GM21529 (cell line): ENCODE measurements around the gene GNB1.

Experiments used
- ATAC-seq: cut with Tn5 transposase; IDR thresholded peaks from one replicate; pipeline ENCODE4 v1.9.1; 2021; ENCODE audit not compliant: unreplicated experiment

The GNB1 gene

DNA sequence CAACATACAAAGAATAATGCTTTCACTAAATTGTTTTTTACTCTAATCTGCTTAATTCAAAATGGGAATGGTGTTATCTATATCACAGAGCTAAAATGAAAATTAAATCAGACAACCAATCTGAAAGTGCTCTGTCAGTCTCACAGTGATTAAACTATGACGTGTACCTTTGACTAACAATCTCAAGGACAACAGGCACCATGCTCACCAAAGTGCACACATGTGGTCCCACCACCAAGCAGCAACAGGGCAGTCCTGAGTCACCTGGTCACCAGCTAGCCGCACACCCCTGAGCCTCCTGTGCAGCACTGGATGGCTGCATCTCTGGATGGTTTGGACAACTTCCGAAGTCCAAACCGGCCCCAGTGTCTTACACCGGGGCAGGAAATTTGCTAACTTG is 58.1 kb downstream of the GNB1 start:
- no peak for ATAC-seq

DNA sequence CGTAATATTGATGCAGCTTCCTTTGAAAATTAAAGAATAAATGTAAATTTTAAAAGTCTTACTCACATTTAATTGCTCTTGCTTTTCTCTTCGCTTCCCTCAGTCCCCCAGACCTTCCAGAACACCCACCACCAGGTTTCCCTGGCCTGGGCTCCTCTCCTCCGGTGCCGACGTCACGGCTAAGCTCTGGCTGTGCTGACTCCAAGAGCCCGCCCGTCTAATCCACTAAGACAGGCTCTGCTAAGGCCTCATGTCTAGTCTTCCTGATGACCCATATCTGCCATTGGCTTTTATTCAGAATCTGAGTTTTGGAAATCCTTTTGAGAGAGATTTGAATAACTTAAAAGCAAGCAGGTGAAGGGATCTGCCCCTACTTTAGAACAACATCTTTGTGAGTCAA is 58.7 kb downstream of the GNB1 start:
- no peak for ATAC-seq

DNA sequence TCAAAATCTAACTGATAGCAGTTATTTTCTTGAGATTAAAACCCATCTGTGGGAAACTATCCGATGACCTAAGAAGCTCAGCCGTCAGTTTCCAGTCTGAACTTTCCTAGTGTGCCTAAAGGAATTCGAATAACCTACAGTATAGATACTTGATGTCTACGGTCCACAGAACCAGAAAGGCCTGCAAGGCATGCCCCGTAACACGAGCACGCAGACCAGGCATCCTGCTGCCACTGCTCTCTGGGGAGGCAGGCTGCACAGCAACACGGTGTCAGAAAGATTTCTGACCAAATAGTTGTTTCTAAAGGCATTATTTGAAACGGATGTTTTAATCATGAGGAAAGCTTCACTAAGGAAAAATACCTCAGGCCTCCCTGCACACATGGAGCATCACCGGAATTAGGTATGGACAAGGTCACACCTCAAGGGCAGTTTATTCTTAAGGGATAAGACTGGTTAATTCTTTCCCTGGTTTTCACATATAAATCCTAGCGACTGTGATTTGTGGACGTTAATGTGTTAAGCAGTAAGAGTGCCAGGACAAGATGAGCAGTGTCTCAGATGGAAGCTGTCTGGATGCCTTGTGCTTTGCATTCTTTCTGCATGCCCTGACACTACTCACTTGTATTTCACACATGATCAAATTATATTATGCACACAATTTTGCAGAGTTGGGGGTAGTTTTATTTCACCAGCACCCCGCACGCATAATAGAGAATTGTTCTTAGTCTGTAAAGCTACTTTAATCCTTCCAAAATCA is 63.6 kb downstream of the GNB1 start:
- ATAC-seq = no peak

DNA sequence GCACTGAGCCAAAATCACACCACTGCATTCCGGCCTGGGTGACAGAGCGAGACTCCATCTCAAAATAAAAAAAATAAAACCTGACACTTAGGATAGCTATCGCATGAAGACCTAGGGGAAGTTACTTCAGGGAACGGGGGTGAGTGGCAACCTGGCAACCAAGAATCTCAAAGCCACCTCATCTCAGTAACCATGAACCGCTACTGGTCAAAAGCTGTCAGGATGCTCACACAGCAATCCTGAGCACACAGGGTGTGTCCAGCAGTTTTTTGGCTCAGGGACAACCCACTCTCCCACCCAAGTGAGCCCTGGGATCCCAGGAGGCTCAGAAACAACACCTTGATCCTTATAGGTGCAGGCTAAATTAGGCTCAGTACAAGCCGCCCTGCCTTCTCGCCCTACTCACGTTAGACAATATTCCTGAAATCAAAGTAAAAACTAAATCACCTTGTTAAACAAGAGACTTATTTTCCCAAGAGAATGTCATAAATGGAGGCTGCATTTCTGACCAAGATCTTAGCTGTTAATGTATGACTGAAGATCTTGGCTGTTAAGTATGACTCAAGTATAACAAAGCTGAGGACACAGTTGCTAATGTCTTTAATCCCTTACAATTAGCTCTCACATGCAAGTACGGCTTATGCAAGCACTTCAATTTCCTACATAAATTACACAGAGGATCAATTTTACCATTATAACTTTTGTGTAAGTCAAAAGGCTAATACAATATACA is 64.4 kb downstream of the GNB1 start:
- no peak for ATAC-seq

DNA sequence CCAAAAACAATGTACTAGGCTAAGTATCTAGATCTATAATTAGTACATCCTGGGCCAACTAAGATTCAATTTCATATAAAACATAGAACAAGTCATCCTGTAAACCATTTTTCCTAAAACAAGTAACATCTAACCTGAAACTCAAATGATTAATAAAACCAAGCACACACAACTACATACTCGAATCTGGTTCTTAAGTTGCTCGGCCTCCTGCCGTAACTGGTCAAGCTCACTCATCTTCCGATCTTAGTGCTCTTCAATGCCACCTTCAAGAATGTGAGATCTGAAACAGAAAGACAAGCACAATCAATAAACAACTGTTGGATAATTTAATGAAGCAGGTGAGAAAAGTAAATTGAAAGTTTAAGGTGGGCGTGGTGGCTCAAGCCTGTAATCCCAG is 65.7 kb downstream of the GNB1 start:
- no peak for ATAC-seq

DNA sequence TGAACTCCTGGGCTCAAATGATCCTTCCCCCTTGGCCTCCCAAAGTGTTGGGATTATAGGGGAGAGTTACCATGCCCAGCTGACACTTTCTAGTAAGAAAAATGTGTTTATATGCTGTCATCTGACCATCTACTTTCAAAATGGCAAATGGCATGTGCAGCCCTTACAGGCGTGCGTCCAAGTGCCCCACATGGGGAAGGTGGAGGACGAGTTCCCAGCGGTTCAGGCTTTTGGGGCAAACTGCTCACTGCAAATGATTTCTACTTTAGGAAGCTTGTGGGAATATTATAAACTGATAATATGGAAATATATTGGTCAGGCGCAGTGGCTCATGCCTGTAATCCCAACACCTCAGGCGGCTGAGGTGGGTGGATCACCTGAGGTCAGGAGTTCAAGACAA is 71.1 kb downstream of the GNB1 start:
- no peak for ATAC-seq

DNA sequence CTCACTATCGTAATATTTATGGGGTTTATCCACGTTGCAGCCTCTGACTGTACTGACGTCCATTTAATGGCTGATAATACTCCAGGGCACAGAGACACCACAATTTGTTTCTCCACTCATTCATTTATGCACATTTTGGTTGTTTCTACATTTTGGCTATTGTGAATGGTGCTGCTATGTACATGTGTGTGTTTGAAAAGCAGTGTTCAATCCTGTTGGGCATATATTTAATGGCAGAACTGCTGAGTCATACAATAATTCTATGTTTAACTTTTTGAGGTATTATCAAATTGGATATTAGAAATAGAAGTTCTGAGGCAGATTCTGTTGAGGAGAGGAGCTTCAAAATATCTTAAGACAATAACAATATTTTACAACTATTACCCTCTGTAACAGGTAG is 73.7 kb downstream of the GNB1 start:
- ATAC-seq = no peak

DNA sequence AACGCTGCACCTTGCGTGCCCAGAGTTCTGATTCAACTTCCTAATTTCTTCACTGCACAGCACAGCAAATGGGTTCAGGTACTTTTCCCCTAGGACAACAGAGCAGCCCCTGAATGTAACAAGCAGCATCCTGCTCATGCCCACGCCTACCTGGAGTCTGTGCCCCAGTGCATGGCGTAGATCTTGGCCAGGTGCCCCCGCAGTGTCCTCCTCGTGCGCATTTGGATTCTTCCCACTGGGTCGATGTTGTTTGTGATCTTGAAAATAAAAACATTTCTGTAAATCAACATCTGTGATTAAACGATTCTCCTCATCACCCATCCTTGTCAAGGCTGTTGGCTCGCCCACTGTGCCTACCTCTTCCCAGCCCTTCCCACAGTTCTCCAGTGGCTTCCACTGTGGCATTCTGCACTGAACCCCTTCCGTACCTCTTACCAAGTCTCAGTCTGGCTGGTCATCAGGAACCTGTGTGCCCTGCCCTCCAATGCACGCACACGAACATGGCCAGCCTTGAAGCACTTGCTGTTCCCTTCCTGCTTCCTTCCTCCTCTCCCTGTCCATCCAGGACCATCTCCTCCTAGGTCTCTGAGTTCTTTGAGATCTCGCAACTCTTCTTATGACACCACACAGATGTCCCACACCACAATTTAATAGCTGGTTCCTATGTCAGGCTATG is 75.1 kb downstream of the GNB1 start:
- ATAC-seq = no peak

DNA sequence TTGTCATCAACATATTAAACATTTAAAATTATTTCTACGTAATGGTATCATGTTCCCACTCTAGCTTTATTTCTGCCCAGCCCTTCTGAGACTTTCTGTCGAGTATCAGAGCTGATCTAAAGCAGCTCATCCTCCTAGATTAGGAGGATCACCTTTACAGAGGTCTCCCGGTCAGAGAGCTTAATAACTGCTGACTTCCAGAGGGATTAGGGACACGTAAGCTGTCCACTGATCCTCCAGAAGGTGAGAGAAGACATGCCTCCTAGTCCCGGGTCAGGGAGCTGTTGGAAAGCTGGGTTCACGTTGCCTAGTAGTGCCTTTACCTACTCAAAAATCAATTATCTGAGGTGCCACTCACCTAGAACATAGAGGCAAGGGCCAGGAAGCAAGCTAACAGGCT is 81.4 kb downstream of the GNB1 start:
- no peak for ATAC-seq

DNA sequence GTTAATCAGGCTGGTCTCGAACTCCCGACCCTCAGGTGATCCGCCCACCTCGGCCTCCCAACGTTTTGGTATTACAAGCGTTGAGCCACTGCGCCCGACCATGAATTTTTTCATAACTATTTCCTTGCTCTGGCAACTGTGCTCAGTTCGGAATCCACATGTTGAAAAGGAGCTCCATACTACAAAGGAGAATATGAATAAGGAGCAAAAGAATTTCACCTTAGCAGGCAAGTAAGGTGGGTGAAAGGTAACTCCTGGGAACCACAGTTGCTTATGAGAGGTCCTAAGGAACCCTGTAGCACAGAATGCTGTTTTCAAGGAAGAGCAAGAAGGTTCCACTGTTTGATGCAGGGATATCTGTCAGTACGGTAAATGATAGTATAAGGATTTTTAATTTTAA is 82.7 kb downstream of the GNB1 start:
- no peak for ATAC-seq

DNA sequence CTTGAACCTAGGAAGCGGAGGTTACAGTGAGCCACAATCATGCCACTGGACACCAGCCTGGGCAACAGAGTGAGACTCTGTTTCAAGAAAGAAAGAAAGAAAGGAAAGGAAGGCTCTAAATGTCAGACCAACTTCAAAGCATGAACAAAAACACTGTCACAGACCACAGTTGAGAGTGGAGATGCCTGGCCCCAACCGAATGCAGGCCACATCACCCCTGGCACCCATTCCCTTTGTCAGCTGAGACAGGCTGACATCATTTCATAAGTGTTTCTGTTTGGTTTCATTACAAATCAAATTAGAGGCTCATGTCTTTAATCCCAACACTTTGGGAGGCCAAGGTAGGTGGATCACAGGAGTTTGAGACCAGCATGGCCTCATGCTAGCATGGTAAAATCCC is 84.0 kb downstream of the GNB1 start:
- no peak for ATAC-seq

DNA sequence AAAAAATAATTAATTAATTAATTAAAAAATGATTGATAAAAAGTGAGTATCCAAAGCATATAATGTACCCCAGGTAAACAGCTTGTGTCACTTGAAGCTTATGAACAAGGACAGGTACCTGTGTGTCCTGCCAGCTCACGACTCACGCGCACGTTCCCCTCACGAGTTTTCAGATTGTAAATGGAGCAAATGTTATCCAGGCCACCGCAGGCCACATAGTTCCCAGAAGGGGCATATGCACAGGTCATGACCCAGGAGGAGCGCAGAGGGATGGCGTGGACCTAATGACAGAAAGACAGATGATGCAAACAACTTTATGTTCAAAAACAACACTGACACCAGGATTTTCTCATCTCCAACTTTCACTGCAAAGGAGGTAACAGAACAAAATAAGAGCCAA is 86.6 kb downstream of the GNB1 start:
- no peak for ATAC-seq

DNA sequence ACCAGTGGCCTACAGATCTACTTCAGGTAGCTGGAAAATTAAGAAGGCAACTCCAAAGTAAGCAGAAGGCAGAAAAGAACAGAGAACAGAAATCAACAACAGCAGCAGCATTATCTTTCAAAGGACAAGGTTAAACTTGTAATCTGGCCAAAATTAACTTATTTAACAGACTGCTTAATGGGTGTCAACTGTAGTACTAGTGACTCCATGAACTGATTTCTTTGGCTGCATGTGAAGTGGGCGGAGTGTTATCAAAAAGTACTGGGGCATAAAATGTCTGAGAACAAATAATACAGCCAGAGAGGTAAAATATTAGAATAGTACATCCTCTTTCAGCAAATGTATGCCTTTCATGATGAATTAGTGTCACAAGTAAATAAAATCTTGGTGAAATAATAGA is 88.0 kb downstream of the GNB1 start:
- ATAC-seq = no peak

DNA sequence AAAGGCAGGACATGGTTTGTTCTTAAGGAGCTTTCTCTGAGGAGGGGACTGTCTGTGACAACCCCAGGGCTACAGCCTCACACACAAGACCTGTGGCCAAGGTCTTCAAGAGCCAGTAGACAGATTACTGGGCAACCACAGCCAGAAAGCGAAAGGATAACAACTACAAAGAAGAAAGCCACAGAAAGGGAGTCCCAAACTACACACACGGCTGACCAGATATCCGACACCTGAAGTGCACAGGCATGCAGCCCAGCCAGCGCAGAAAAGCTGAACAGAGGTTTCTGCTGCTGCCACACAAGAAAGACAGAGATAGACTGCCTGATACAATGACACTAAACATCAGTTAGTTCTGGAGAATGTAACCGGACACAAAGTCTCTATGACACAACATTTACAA is 91.2 kb downstream of the GNB1 start:
- ATAC-seq = peak; percentile 80

DNA sequence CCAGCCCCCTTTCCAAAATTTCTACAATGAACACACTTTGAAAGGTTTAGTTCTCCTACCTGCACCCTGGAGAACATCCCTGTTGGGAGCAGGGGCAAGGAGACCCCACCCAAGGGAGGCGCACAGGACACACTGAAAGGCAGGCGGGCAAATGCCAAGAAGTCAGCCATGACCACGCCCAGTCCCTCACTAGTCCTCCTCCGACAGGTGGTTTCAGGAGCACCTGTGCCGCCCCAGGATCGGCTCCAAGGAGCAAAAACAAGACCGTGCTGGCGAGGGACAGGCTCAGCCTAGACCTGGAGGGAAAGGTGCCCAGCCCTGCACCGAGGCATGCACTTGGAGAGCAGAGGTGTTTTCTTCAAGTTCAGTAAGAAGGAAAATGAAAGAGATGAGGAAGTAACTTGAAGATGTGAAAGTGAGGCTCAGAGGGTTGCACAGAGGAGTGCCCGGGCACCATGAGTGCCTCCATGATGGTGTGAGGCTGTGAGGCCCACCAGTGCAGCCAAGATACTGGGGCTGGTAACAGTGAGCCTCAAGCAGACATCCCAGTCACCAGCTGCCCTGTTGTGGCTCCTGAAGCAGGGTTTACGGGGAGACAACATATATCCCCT is 93.1 kb downstream of the GNB1 start:
- ATAC-seq = no peak

DNA sequence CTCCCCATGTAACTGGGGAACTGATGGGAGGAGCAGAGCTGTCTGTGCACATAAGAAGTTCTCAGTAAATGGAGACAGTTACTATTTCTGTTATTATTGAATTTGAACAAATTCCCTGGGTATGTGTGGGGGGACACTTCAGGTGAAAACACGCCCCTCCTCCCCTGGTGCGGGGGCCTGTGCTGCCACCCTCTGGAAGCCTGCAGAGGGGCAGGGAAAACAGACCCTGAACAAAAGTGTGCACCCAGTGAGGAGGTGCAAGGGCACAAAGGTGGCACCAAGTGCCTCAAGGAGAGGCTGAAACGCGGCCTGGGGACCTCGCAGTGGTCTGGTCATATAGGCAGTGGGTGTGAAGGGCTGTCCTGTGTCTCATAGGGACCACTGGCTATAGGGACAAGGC is 94.4 kb downstream of the GNB1 start:
- ATAC-seq = no peak

DNA sequence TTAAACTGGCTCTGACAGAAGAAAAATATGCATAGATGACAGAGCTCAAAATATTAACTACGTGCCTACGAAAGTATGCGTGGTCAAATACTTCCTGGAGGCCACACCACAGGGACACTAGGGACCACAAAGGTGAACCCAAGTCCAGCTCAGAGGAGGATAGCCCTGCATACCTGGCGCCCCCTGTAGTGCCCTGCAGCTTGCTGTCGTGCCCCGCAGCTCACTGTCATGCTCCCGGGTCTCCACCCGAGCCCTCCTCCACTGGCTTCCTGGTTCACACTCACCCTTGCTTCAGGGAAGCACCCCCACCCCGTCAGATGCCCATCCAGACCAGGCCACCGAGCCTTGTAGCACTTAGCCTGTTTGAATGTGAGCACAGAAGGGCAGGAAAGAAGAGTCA is 95.9 kb downstream of the GNB1 start:
- no peak for ATAC-seq

DNA sequence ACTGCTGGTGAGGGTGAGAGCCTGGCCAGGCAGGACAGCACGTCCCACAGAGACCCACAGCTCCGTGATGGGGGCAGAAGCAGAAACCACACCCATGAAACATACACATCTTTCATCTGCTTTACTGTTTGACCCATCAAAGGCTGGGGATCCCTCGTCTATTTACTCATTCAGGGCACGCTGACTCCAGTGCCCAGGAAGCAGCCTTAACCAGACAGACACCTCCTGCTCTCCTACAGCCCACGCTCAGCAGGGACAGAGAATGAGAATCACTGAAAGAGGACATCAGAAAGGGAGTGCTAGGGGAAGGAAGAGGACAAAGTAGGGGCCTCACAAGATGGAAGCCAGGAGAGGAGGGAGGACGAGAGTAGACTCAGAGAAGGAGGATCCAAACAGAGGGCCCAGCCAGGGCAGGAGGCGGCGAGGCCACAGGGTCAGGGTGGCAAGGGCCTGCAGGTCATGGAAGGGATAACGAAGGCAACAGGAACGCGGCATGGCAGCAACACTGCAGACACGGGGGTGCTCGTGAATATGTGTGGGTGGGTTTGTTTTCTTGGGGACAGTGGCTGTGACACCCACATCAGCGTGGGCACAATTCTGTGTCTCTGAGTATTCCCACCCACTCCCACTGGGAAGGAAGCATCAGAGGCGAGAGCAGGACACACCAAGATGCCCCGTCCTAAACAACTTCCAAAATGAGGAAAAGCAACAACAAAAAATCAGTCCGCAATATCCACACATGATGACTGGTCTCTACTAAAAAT is 97.2 kb downstream of the GNB1 start:
- no peak for ATAC-seq

DNA sequence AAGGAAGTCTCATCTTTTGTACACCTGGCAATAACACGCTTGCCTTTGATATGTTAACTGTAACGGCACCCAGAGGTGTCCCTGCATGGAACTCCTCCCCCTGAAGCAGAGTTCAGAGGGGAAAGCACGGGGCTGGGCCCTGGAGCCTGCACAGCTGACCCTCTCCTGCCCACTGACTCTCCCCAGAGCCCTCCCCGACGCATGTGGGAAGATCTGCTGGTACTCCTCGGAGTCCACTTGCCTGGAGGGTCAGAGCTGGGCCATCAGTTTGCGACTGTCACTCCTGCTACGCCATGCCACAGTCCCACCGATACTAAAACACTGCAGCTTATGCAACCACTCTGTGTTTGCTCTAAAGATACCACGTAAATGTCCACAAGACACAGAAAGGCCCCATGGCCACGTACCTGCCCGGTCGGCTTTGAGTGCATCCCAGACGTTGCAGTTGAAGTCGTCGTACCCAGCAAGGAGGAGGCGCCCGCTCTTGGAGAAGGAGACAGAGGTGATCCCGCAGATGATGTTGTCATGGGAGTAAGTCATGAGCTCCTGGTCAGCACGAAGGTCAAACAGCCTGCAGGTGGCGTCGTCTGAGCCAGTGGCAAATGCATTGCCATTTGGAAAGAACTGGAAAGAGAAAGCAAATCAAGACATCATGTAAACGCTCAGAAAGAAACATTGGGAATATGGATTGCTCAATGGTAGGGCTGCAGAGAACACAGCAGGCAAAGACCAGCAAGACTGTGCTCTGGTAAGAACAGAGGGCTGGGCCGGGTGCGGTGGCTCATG is 102.0 kb downstream of the GNB1 start:
- no peak for ATAC-seq

DNA sequence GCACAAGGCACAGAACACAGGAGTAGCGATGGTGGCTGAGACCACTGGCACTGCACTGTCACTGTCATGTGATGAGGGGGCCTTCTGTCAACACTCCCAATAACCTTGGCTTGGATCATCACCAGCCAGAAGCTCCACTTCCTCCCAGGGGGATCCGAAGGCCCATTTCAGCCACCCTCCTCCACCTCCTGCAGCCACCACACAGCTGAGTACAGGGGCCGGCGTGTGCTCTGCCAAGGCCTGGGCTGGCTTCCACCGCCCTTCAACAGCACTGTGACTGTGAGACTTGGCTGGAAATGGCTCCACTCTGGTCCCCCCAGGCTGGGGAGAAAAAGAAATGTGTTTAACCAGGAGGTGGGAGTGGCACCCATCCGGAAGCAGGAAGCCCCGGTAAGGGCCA is 102.8 kb downstream of the GNB1 start:
- ATAC-seq = no peak
